ENCODE data around the gene CARHSP1. TPM values are rescaled to one million over a fixed set of nuclear protein-coding genes. Genes with fewer than 3 reads are reported as not detected.

The CARHSP1 gene
- total and polyA plus RNA-seq, 2 of the 8 experiments (the other 6 are each of a cell fraction or from before 2014, with no cell fraction given), result 292 to 300 TPM

GRCh38 chr16:8853611-8854010 is 15.2 kb downstream of the CARHSP1 start:
- Histone ChIP-seq H2BK15ac (ENCODE audit: low read length) (no peak overlapping the region), H3K36me3 (ENCODE audit: control insufficient read depth in 2 of 4, insufficient read depth in 4 of 4, low read length in 3 of 4) (peaks cover 33 to 91% (median 42%) of the 10 kb centered on the region in 4 experiments), H4K91ac (replicated peaks; ENCODE audit: insufficient read length, low read length) (no peak overlapping the region), H3K4me2 (ENCODE audit: insufficient read depth in 1 of 2, low read depth in 2 of 2, low read length in 2 of 2) (no peak overlapping the region), H2BK120ac (replicated peaks; ENCODE audit: low read depth, low read length) (no peak overlapping the region), H3K79me1 (ENCODE audit: low read depth, low read length) (peaks cover 9% of the 10 kb centered on the region), H4K20me1 (replicated peaks in 1 of 2; ENCODE audit: control insufficient read depth in 1 of 2, insufficient read depth in 2 of 2, low read length in 2 of 2) (peaks cover 17 to 25% of the 10 kb centered on the region in 2 experiments), H2AFZ (ENCODE audit: low read length) (no peak overlapping the region), H2BK20ac (ENCODE audit: low read length) (no peak overlapping the region), H3K4me1 (replicated peaks in 1 of 4; ENCODE audit: control insufficient read depth in 3 of 4, insufficient read depth in 4 of 4, low read length in 3 of 4) (peaks cover 0 to 22% (median 8%) of the 10 kb centered on the region in 4 experiments; a peak in 6 of 7 replicates), H3K23ac (ENCODE audit: insufficient read length) (no peak overlapping the region), H3K79me2 (ENCODE audit: control insufficient read depth in 1 of 2, insufficient read depth in 2 of 2, low read length in 2 of 2) (peaks cover 0 to 9% of the 10 kb centered on the region in 2 experiments; a peak in 2 of 4 replicates), H3K4me3 (ENCODE audit: extremely low read depth in 1 of 4, insufficient read depth in 2 of 4, low read depth in 3 of 4, low read length in 4 of 4) (no peak overlapping the region), H2BK5ac (ENCODE audit: low read depth, low read length) (0 out of 2 replicates have a peak overlapping the region, but pooled peaks have one; percentile 26), H2BK12ac (ENCODE audit: low read depth, low read length) (no peak overlapping the region), H3K9ac (replicated peaks in 1 of 4; ENCODE audit: extremely low read depth in 1 of 4, low read depth in 3 of 4, low read length in 3 of 4) (no peak overlapping the region), H3K27me3 (replicated peaks in 1 of 4; ENCODE audit: control insufficient read depth in 3 of 4, extremely low read depth in 1 of 4, insufficient read depth in 3 of 4, low read length in 3 of 4) (no peaks in the 10 kb centered on the region), H3K23me2 (ENCODE audit: low read depth, low read length) (no peaks in the 10 kb centered on the region), H3K14ac (ENCODE audit: insufficient read length) (no peak overlapping the region), H3K56ac (replicated peaks; ENCODE audit: insufficient read length, low read depth, low read length) (no peak overlapping the region), H4K5ac (ENCODE audit: insufficient read length, low read depth, low read length) (no peak overlapping the region), H3K18ac (ENCODE audit: extremely low read depth, low read length) (no peak overlapping the region), H3K9me3 (ENCODE audit: insufficient read depth in 2 of 2, low read depth in 1 of 2, low read length in 1 of 2) (no peaks in the 10 kb centered on the region), H3K4ac (replicated peaks; ENCODE audit: insufficient read length, low read depth, low read length) (no peak overlapping the region), H2AK5ac (ENCODE audit: low read depth, low read length) (no peak overlapping the region), H4K8ac (ENCODE audit: extremely low read depth, insufficient read depth, low read length) (no peak overlapping the region), H3K27ac (ENCODE audit: low read depth, low read length) (no peak overlapping the region)
- no peak for TF ChIP-seq RFX5 (IDR thresholded peaks at IDR 0.05; ENCODE audit: borderline replicate concordance, low read depth, low read length)
- TF ChIP-seq NRF1 (IDR thresholded peaks at IDR 0.05; ENCODE audit: low read depth, low read length), result no peak
- FAIRE-seq (no peak), DNase-seq (ENCODE audit: low read depth in 1 of 2, low spot score in 2 of 2) (no peak)
- CTCF ChIA-PET (ENCODE audit: partially characterized antibody), result interaction anchor here (1.1 to 8.8 kb wide), 5 partner anchors 14 to 190 kb away, joined by 3 to 90 read pairs (median 4); partner anchors contain the start of gene CARHSP1
- POLR2A ChIA-PET (ENCODE audit: partially characterized antibody), result interaction anchor here (1.4 to 24.4 kb wide), 4 partner anchors 15 to 37 kb away, joined by 3 to 456 read pairs (median 9); partner anchors contain the start of genes CARHSP1 and LITAFD
- WGBS, 2 experiments (ENCODE audit: extremely low coverage in 1 of 2, insufficient coverage in 1 of 2, insufficient read length in 1 of 2, insufficient replicate concordance in 2 of 2, low coverage in 1 of 2, low lambda C conversion rate in 2 of 2, missing lambda C conversion rate in 1 of 2), result 98% methylated on average over 7 of the region's 7 CpGs; no CpG with 5 or more reads in 1 of the 2 experiments
